H9 (cell line): Measurements from ENCODE around the gene NLRX1. TPM values are rescaled to one million over a fixed set of nuclear protein-coding genes. Genes with fewer than 3 reads are reported as not detected.

Experiments used
- DNase-seq: peaks from one replicate; pipeline ENCODE4 v3.0.0-alpha.2; 2017
- H2AFZ ChIP-seq: one replicate; pipeline ENCODE4 v1.6.1; 2013; ENCODE audit warnings: mild to moderate bottlenecking, low read length, control low read depth, moderate library complexity
- H2AK5ac ChIP-seq: 2 replicates; pipeline ENCODE4 v1.6.1; 2013; ENCODE audit warnings: low read length, control low read depth, mixed read lengths; ENCODE audit not compliant: insufficient read length
- H2BK120ac ChIP-seq: one replicate; pipeline ENCODE4 v1.6.1; 2013; ENCODE audit warnings: low read depth, mild to moderate bottlenecking, low read length, control low read depth, inconsistent platforms; ENCODE audit not compliant: poor library complexity, severe bottlenecking
- H2BK12ac ChIP-seq: 2 replicates; pipeline ENCODE4 v1.6.1; 2013; ENCODE audit warnings: low read length, control low read depth, mixed read lengths, low read depth; ENCODE audit not compliant: insufficient read length
- H2BK15ac ChIP-seq: 2 replicates; pipeline ENCODE4 v1.6.1; 2013; ENCODE audit warnings: low read depth, low read length, control low read depth
- H2BK20ac ChIP-seq: one replicate; pipeline ENCODE4 v1.6.1; 2013; ENCODE audit warnings: low read depth, mild to moderate bottlenecking, low read length, control low read depth, inconsistent platforms; ENCODE audit not compliant: poor library complexity, severe bottlenecking
- H2BK5ac ChIP-seq: 2 replicates; pipeline ENCODE4 v1.6.1; 2013; ENCODE audit warnings: low read length, control low read depth, mixed read lengths; ENCODE audit not compliant: insufficient read length
- H3K14ac ChIP-seq: 2 replicates; pipeline ENCODE4 v1.6.1; 2013; ENCODE audit warnings: low read length, control low read depth; ENCODE audit not compliant: insufficient read depth
- H3K18ac ChIP-seq: 2 replicates; pipeline ENCODE4 v1.6.1; 2013; ENCODE audit warnings: low read depth, mild to moderate bottlenecking, mixed read lengths, low read length, control low read depth; ENCODE audit not compliant: insufficient read length
- H3K23ac ChIP-seq: 2 replicates; pipeline ENCODE4 v1.6.1; 2013; ENCODE audit warnings: low read length, control low read depth, mixed read lengths, low read depth; ENCODE audit not compliant: insufficient read length
- H3K23me2 ChIP-seq: 2 replicates; pipeline ENCODE4 v1.6.1; 2013; ENCODE audit warnings: low read depth, mild to moderate bottlenecking, mixed read lengths, low read length, control low read depth; ENCODE audit not compliant: insufficient read length, poor library complexity, severe bottlenecking
- H3K27ac ChIP-seq: 2 replicates; pipeline ENCODE4 v1.5.1; 2013; ENCODE audit warnings: low read length, control low read depth, mixed read lengths, low read depth; ENCODE audit not compliant: insufficient read length
- H3K27me3 ChIP-seq: 2 replicates; pipeline ENCODE4 v1.6.1; 2013; ENCODE audit warnings: low read length, control low read depth, inconsistent platforms; ENCODE audit not compliant: insufficient read depth
- H3K4ac ChIP-seq: 2 replicates; pipeline ENCODE4 v1.6.1; 2013; ENCODE audit warnings: low read depth, mild to moderate bottlenecking, control low read depth, inconsistent platforms, low read length, moderate library complexity
- H3K4me1 ChIP-seq: 2 replicates; pipeline ENCODE4 v1.6.1; 2013; ENCODE audit warnings: low read length, control low read depth, inconsistent platforms; ENCODE audit not compliant: insufficient read depth
- H3K4me2 ChIP-seq: 2 replicates; pipeline ENCODE4 v1.6.1; 2013; ENCODE audit warnings: low read length, control low read depth, mixed read lengths; ENCODE audit not compliant: insufficient read length, insufficient read depth
- H3K56ac ChIP-seq: 2 replicates; pipeline ENCODE4 v1.6.1; 2013; ENCODE audit warnings: low read depth, mild to moderate bottlenecking, mixed read lengths, low read length, control low read depth; ENCODE audit not compliant: insufficient read length
- H3K79me1 ChIP-seq: 2 replicates; pipeline ENCODE4 v1.6.1; 2013; ENCODE audit warnings: low read depth, mild to moderate bottlenecking, moderate library complexity, low read length, control low read depth, inconsistent platforms; ENCODE audit not compliant: insufficient read depth, poor library complexity, severe bottlenecking
- H3K79me2 ChIP-seq: 2 replicates; pipeline ENCODE4 v1.6.1; 2013; ENCODE audit warnings: low read length, control low read depth, inconsistent platforms; ENCODE audit not compliant: insufficient read depth
- H3K9ac ChIP-seq: 2 replicates; pipeline ENCODE4 v1.6.1; 2013; ENCODE audit warnings: low read length, control low read depth, mixed read lengths; ENCODE audit not compliant: insufficient read length; ENCODE audit errors: extremely low read depth
- H3K9me3 ChIP-seq: one replicate; pipeline ENCODE4 v1.6.1; 2013; ENCODE audit warnings: low read depth, low read length, inconsistent platforms; ENCODE audit not compliant: control insufficient read depth
- H3T11ph ChIP-seq: one replicate; pipeline ENCODE4 v1.6.1; 2013; ENCODE audit warnings: mild to moderate bottlenecking, low read length, control low read depth, inconsistent platforms
- H4K20me1 ChIP-seq: one replicate; pipeline ENCODE4 v1.6.1; 2013; ENCODE audit not compliant: control insufficient read depth, insufficient read length, insufficient read depth
- H4K5ac ChIP-seq: 2 replicates; pipeline ENCODE4 v1.6.1; 2013; ENCODE audit warnings: low read depth, mild to moderate bottlenecking, mixed read lengths, low read length, control low read depth; ENCODE audit not compliant: insufficient read length
- H4K8ac ChIP-seq: replicated peaks from 2 replicates; pipeline ENCODE4 v1.6.1; 2013; ENCODE audit warnings: low read length, control low read depth, mixed read lengths, low read depth; ENCODE audit not compliant: insufficient read length
- H4K91ac ChIP-seq: 2 replicates; pipeline ENCODE4 v1.6.1; 2013; ENCODE audit warnings: low read depth, mild to moderate bottlenecking, moderate library complexity, mixed read lengths, low read length, control low read depth; ENCODE audit not compliant: insufficient read length
- H3K27ac Mint-ChIP-seq, 3 experiments: 2 replicates in 2 of 3; 3 replicates in 1 of 3; pipeline ENCODE4 v1.8.0; 2020 to 2021; ENCODE audit warnings: mixed read lengths in 3 of 3, mild to moderate bottlenecking in 1 of 3, moderate library complexity in 1 of 3
- H3K27me3 Mint-ChIP-seq: 2 replicates; pipeline ENCODE4 v1.8.0; 2021; ENCODE audit warnings: low read depth, mild to moderate bottlenecking, moderate library complexity, mixed read lengths
- H3K36me3 Mint-ChIP-seq, 3 experiments: 2 replicates in 2 of 3; 3 replicates in 1 of 3; pipeline ENCODE4 v1.8.0; 2020 to 2021; ENCODE audit warnings: low read depth in 3 of 3, mixed read lengths in 3 of 3; ENCODE audit not compliant: insufficient read depth in 1 of 3
- H3K4me1 Mint-ChIP-seq, 2 experiments: 2 replicates each; pipeline ENCODE4 v1.8.0; 2020; ENCODE audit warnings: mixed read lengths in 2 of 2
- H3K4me3 Mint-ChIP-seq, 2 experiments: 2 replicates in 1 of 2; 3 replicates in 1 of 2; pipeline ENCODE4 v1.8.0; 2020 to 2021; ENCODE audit warnings: mild to moderate bottlenecking in 2 of 2, mixed read lengths in 2 of 2, moderate library complexity in 1 of 2
- H3K9me3 Mint-ChIP-seq, 2 experiments: 2 replicates in 1 of 2; 3 replicates in 1 of 2; pipeline ENCODE4 v1.8.0; 2020; ENCODE audit warnings: mild to moderate bottlenecking in 2 of 2, mixed read lengths in 2 of 2, moderate library complexity in 1 of 2
- whole genome bisulfite sequencing: extraction: QIAGEN DNeasy Blood & Tissue Kit; methylation state at CpG from one replicate; pipeline ENCODE4 v1.1.7; 2013; ENCODE audit warnings: missing lambda C conversion rate, low lambda C conversion rate, mixed read lengths; ENCODE audit not compliant: insufficient read length; ENCODE audit errors: extremely low coverage; 5-methylcytosine and 5-hydroxymethylcytosine counted together
- total RNA-seq: library from RNA; stranded (reverse); gene quantifications from 2 replicates; pipeline ENCODE4 v1.2.1, GENCODE V29; 2021
- TF ChIP-seq, protein P1 (sequence below): fragments of 200-600 bp; sonication (generic); conservative IDR thresholded peaks from 3 replicates; pipeline ENCODE4 v1.8.0; 2021; ENCODE audit warnings: antibody characterized with exemption, mild to moderate bottlenecking

NLRX1 gene
- total RNA-seq, 1 experiment from 2014 or later, result 18.2 TPM

DNA sequence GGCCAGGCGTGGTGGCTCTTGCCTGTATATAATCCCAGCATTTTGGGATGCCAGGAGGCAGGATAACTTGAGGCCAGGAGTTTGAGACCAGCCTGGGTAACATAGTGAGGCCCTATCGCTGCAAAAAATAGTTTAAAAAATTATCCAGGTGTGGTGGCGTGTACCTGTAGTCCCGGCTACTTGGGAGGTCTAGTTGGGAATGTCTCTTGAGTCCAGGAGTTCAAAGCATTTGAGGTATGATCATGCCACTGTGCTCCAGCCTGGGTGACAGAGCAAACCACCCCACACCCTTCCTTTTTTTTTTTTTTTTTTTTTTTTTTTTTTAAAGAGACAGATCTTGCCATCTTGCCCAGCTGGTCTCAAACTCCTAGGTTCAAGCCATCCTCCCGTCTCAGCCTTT, 54.4 kb downstream of the NLRX1 start:
- Mint-ChIP-seq H3K36me3 (no peaks in the 10 kb centered on the region), H3K4me1 (peaks cover 3 to 11% of the 10 kb centered on the region in 2 experiments), H3K27me3 (no peaks in the 10 kb centered on the region), H3K4me3 (no peak overlapping the region), H3K27ac (peak overlapping the region in 1 of 3 experiments; percentile 55; a peak in 1 of 7 replicates), H3K9me3 (no peaks in the 10 kb centered on the region)
- H2AFZ ChIP-seq, result no peak overlapping the region
- H3K56ac ChIP-seq, result no peak overlapping the region
- no peak overlapping the region for H2BK12ac ChIP-seq
- no peak overlapping the region for H3K14ac ChIP-seq
- H4K8ac ChIP-seq, result no peak overlapping the region
- no peak overlapping the region for H2BK20ac ChIP-seq
- H3K9me3 ChIP-seq, result no peaks in the 10 kb centered on the region
- H2AK5ac ChIP-seq, result no peak overlapping the region
- TF ChIP-seq, protein P1, sequence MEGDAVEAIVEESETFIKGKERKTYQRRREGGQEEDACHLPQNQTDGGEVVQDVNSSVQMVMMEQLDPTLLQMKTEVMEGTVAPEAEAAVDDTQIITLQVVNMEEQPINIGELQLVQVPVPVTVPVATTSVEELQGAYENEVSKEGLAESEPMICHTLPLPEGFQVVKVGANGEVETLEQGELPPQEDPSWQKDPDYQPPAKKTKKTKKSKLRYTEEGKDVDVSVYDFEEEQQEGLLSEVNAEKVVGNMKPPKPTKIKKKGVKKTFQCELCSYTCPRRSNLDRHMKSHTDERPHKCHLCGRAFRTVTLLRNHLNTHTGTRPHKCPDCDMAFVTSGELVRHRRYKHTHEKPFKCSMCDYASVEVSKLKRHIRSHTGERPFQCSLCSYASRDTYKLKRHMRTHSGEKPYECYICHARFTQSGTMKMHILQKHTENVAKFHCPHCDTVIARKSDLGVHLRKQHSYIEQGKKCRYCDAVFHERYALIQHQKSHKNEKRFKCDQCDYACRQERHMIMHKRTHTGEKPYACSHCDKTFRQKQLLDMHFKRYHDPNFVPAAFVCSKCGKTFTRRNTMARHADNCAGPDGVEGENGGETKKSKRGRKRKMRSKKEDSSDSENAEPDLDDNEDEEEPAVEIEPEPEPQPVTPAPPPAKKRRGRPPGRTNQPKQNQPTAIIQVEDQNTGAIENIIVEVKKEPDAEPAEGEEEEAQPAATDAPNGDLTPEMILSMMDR, result no peak
- peaks cover 17% of the 10 kb centered on the region; the same call in 1 of the 2 replicates for H3K79me2 ChIP-seq
- DNase-seq, result no peak
- H3K4ac ChIP-seq, result no peak overlapping the region
- H4K20me1 ChIP-seq, result no peaks in the 10 kb centered on the region
- H3K4me1 ChIP-seq, result no peaks in the 10 kb centered on the region; the same call in 1 of the 2 replicates
- no peak overlapping the region for H4K5ac ChIP-seq
- no peak overlapping the region for H2BK5ac ChIP-seq
- H3K79me1 ChIP-seq, result peaks cover 7% of the 10 kb centered on the region
- no peak overlapping the region for H3K9ac ChIP-seq
- no peaks in the 10 kb centered on the region for H3K27me3 ChIP-seq
- no peaks in the 10 kb centered on the region for H3K23me2 ChIP-seq
- no peak overlapping the region for H2BK120ac ChIP-seq
- H2BK15ac ChIP-seq, result no peak overlapping the region
- H3T11ph ChIP-seq, result no peak overlapping the region
- no peak overlapping the region for H3K23ac ChIP-seq
- H3K27ac ChIP-seq, result no peak overlapping the region
- no peak overlapping the region for H3K18ac ChIP-seq
- no CpG with 5 or more reads among the region's 5 CpGs for WGBS
- H4K91ac ChIP-seq, result no peak overlapping the region
- H3K4me2 ChIP-seq, result no peak overlapping the region
